Muscle of back (tissue), 11 donors: ENCODE data around the gene INSIG2. TPM values are rescaled to one million over a fixed set of nuclear protein-coding genes. Genes with fewer than 3 reads are reported as not detected.
"Not testable (repeated sequence)": the region's sequence is repeated elsewhere in the genome, so short reads cannot be mapped to it uniquely, and the experiment has no call there.

ENCODE experiments used
- DNase-seq, 3 donors: peaks; one replicate each; pipeline versions ENCODE4 v3.0.0 to v3.0.0-alpha.2; 2013
- polyA plus RNA-seq, 10 donors: library from polyadenylated mRNA; unstranded; fragments of 120-200 nt; gene quantifications; one replicate each; pipeline ENCODE4 v1.2.1, GENCODE V29; 2013; ENCODE audit not compliant: insufficient read length in 10 of 10

INSIG2 gene
- polyA plus RNA-seq, 10 donors: 15.1 to 25.0 (median 22.1) TPM

- no peak for DNase-seq
Observed at GRCh38 chr2:118056801-118057200, 31.5 kb upstream of the INSIG2 start.

- no peak for DNase-seq
Observed at GRCh38 chr2:118058951-118059350, 29.3 kb upstream of the INSIG2 start.

GRCh38 chr2:118059919-118060478, 28.3 kb upstream of the INSIG2 start:
- DNase-seq: peak in 2 of 3 donors; percentile 28 to 92

GRCh38 chr2:118061135-118061955, 26.9 kb upstream of the INSIG2 start:
- peak in 2 of 3 donors; percentile 33 to 45 for DNase-seq

GRCh38 chr2:118062048-118062447, 26.2 kb upstream of the INSIG2 start:
- no peak for DNase-seq

- no peak for DNase-seq
Observed at GRCh38 chr2:118062669-118063068, 25.6 kb upstream of the INSIG2 start.

- DNase-seq: no peak
Observed at GRCh38 chr2:118065015-118065706, 23.1 kb upstream of the INSIG2 start.

- no peak for DNase-seq
Observed at GRCh38 chr2:118065921-118066511, 22.3 kb upstream of the INSIG2 start.

- DNase-seq: no peak
Observed at GRCh38 chr2:118077636-118078247, 10.5 kb upstream of the INSIG2 start.

GRCh38 chr2:118078734-118079133, 9.5 kb upstream of the INSIG2 start:
- no peak for DNase-seq

- no peak for DNase-seq
Observed at GRCh38 chr2:118084491-118085089, 3.7 kb upstream of the INSIG2 start.

GRCh38 chr2:118085173-118086023, 2.9 kb upstream of the INSIG2 start:
- no peak for DNase-seq

- DNase-seq: no peak
Observed at GRCh38 chr2:118086024-118086633, 2.1 kb upstream of the INSIG2 start.

GRCh38 chr2:118089139-118089800, 999 bp downstream of the INSIG2 start:
- DNase-seq: peak in 2 of 3 donors; percentile 34 to 63

GRCh38 chr2:118090387-118091139, 2.3 kb downstream of the INSIG2 start:
- DNase-seq: no peak

- DNase-seq: no peak
Observed at GRCh38 chr2:118091140-118091478, 2.8 kb downstream of the INSIG2 start.

- no peak for DNase-seq
Observed at GRCh38 chr2:118091631-118092030, 3.4 kb downstream of the INSIG2 start.

- DNase-seq: not testable (repeated sequence)
Observed at GRCh38 chr2:118094102-118094501, 5.8 kb downstream of the INSIG2 start.

GRCh38 chr2:118094503-118094902, 6.2 kb downstream of the INSIG2 start:
- DNase-seq: no peak
